GM19238 (cell line): ENCODE data around the gene SLC15A3.

Experiments used
- DNase-seq: peaks from one replicate; pipeline ENCODE4 v3.0.0; 2011; ENCODE audit warnings: low spot score; ENCODE audit not compliant: insufficient read length

SLC15A3 gene

DNA sequence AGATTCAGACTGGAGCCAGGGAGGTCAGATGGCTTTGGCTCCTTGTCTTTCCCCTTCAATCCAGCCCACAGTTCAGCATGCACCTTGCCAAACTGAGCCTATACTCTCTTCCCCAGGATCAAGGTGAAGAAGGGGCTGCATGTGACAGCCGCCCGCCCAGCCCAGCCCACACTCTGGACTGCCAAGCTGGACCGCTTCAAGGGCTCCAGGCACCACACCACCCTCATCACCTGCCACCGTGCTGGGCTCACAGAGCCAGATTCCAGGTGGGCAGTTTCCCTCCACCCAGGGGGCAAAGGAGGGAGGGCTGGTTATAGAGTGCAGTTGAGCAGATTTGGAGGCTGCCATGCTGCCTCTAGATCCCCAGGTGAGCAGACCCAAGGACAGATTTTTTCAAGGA, 21.6 kb downstream of the SLC15A3 start:
- DNase-seq = no peak

GRCh38 chr11:60929764-60930163, 22.2 kb downstream of the SLC15A3 start:
- no peak for DNase-seq

- DNase-seq = no peak
Observed at GRCh38 chr11:60928563-60929001, 23.4 kb downstream of the SLC15A3 start.

DNA sequence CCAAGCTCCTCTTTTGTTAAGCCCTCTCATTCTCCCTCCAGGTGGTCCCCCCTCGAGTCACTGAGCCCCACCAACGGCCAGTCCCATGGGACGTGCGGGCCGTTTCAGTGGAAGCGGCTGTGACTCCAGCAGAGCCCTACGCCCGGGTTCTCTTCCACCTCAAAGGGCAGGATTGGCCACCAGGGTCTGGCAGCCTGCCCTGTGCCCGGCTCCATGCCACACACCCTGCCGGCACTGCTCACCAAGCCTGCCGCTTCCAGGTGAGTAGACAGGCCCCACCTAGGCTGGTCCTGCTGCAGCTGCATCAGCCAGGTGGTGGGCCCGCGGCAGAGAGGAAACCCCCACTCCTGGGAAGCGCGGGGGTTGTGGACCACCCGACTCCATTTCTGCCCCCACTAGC, 24.4 kb downstream of the SLC15A3 start:
- DNase-seq = no peak

DNA sequence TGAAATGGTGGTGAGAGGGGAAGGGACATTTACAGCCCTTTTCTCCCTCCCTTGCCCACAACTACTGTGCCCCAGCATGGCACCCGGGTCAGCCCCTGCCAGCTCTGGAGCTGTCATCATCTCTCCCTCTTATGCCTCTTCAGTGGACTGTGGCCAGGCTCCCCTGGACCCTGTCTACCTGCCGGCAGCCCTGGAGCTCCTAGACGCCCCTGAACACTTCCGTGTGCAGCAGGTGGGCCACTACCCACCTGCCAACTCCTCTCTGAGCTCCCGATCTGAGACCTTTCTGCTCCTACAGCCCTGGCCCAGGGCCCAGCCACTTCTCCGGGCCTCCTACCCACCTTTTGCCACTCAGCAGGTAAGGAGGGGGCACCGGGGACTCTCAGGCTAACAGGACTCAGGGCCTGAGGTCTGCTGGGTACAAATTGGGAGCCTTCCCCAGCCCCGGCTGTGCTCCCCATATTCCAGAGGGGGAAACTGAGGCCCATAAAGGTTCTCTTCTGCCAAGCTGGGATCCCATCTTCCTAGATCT, 24.8 kb downstream of the SLC15A3 start:
- no peak for DNase-seq

DNA sequence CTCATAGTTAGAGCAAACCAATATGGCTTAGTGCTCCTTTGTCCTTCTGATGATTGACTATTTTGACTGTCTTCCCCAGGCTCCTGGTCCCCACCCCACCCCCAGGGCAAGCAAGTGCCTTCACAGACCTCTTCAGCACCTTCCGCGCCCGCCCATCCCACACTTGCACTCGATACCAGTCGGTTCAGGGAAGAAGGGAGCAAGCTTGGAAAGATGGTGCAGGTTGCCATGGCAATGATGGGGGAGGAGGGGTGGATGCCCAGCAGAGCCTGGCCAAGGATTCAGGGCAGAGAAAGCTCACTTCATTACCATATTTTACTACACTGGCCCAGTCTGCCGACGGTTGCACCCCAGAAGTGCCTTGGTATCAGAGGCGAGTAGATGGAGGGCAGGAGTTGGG, 25.5 kb downstream of the SLC15A3 start:
- no peak for DNase-seq

- DNase-seq = no peak
Observed at GRCh38 chr11:60925868-60926267, 26.1 kb downstream of the SLC15A3 start.

GRCh38 chr11:60924906-60925853, 26.8 kb downstream of the SLC15A3 start:
- DNase-seq = no peak

DNA sequence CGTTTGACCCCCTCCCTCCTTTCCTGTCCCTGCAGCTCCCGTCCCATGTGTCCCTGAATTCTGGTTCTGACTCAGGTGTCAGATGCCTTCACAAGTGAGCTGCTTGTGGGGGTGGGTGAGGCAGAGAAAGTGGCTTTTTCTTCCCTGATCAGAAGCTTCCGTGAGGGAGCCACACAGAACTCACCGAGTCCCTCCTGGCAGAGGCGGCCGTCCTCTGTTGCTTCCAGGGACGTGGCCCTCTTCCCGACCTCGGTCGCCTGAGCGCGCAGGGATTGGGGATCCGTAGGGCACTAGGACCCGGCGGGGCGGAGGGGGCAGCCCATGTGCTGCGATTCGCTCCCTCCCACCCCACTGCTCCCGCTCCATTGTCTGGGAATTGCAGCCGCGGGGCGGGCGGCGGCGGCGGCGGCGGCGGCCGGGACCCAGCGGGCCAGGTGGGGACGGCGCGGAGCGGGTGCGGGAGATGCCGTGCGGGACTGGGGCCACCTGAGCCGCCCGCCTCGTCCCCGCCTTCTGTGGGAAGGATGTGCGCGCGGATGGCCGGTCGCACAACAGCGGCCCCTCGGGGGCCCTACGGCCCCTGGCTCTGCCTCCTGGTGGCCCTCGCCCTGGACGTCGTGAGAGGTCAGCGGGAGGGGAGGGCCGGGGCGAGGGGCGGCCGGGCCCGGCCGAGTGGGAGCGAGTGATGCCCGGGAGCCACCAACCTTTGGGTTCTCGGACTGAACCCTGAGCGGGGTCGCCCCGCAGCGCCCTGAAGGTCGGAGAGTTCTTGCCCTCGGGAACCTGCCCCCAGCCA, 27.7 kb downstream of the SLC15A3 start, which contains the start of gene TMEM132A:
Gene TMEM132A, plus strand, starts transcription at position 351 of the 796 bp plus-strand sequence. Its CDS starts 174 bp downstream, at position 525.
- peak; percentile 80 for DNase-seq

- no peak for DNase-seq
Observed at GRCh38 chr11:60923800-60924109, 28.2 kb downstream of the SLC15A3 start.

DNA sequence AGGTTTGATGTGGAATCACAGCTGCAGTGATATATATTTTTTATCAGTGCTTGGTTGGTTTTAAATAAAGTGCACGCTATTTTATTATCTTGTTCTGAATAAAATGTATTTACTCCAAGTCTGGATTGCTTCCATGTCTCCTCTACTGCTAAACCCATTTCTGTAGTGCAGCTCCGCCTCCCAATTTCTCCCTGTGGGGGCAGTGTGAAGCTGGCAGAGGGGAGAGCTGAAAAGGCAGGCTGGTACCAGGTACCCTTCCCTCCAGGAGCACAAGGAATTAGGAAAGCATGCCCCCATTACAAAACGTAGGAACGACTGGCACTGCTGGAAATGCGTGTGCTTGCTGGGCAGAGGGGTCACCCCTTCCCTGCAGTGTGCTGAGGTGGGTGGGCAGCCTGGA, 28.6 kb downstream of the SLC15A3 start:
- DNase-seq = no peak

DNA sequence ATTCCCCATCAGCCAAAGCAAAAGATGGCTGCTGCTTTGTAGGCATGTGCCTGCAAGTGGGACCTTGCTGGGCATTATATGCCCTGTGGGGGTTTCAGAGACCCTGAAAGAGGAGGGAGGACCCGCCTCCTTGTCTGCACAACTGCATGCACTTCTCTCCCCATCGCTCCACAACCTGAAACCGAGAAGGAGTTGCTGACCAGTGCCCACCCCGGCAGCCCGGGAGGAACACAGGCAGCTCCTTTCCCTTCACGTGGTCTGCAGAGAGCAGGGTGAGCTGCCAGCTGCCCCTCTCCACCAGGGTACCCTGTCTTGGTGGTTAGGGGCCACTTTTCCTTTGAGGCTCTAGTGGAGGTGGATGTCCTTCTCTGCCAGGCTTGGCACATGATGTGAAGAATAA, 29.1 kb downstream of the SLC15A3 start:
- DNase-seq = no peak

DNA sequence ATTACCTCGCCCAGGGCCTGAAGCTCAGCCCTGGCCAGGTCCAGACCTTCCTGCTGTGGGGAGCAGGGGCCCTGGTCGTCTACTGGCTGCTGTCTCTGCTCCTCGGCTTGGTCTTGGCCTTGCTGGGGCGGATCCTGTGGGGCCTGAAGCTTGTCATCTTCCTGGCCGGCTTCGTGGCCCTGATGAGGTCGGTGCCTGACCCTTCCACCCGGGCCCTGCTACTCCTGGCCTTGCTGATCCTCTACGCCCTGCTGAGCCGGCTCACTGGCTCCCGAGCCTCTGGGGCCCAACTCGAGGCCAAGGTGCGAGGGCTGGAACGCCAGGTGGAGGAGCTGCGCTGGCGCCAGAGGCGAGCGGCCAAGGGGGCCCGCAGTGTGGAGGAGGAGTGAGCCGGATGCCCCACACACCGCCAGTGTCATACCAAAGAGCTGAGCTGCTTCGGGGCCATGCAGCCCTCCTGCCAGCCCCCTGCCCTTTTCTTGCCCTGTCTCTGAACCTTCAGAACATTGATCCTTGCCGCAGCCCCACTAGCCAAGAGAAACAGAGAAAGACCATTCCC, 30.1 kb downstream of the SLC15A3 start:
- DNase-seq = no peak

DNA sequence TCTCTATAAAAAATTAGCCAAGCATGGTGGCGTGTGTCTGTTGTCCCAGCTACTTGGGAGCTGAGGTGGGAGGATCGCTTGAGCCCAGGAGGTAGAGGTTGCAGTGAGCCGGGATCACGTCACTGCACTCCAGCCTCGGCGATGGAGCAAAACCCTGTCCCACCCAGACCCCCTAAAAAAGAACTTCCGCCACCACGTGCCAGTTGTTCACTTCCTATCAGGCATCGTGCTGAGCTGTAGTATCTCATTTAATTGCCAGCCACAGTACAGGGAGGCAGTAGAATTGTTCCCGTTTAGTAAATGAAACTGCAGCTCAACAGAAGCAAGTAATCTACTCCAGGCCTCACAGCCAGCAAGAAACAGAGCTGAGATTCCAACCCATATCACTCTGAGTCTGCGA, 30.7 kb downstream of the SLC15A3 start:
- DNase-seq = no peak

DNA sequence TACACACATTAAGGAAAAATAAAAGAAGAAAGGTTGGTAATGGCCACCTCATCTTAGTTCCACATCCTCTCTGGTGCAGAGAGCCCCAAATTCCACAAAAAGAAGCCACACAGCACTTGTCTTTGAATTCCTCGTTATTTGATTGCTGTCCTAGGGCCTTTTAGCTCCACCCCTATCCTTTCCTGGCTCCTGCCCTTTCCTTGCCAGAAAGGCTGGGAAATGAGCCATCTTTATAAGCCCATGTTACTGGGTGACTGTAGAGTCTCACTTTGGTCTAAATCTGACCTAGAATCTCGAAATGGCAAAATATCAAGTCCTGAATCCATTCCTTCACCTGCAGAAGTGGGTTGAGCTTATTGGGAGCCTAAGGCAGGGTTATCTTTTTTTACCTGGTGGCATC, 32.0 kb downstream of the SLC15A3 start:
- DNase-seq = no peak

DNA sequence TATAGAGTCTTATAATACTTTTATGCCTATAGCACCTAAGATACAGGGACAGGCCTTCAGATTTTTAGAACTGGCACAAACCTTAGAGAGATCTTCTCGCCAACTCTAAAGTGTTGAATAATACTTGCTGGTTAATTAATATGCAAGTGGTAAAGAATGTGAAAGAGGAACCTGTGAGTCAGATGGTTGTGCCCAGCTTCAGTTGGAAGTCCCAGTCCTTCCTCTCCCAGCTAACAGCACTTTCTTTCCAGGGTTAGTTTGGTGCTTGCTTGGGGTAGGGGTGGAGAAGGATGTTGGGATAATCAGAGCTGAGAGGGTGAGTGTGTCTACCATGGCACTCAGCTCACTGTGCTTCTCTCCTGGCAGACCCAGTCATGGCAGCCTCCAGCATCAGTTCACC, 32.7 kb downstream of the SLC15A3 start:
- no peak for DNase-seq

DNA sequence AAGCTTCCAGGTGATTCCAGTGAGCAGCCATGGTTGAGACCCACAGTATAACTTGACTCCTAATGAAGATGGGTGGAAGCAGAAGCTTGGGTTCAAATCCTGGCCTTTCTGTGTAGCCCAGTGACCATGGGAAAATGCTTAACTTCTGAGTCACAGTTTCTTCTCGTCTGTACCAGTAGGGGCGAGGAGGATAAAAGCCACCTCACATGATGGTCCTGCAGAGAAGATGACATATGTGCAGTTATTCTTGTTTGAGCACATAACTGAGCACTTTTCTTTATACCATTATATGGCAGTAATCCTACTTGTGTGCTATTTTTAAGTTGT, 33.1 kb downstream of the SLC15A3 start:
- DNase-seq = no peak

GRCh38 chr11:60918251-60918938, 33.6 kb downstream of the SLC15A3 start:
- no peak for DNase-seq

GRCh38 chr11:60917267-60917666, 34.7 kb downstream of the SLC15A3 start:
- DNase-seq = no peak

- no peak for DNase-seq
Observed at GRCh38 chr11:60916669-60917206, 35.2 kb downstream of the SLC15A3 start.

DNA sequence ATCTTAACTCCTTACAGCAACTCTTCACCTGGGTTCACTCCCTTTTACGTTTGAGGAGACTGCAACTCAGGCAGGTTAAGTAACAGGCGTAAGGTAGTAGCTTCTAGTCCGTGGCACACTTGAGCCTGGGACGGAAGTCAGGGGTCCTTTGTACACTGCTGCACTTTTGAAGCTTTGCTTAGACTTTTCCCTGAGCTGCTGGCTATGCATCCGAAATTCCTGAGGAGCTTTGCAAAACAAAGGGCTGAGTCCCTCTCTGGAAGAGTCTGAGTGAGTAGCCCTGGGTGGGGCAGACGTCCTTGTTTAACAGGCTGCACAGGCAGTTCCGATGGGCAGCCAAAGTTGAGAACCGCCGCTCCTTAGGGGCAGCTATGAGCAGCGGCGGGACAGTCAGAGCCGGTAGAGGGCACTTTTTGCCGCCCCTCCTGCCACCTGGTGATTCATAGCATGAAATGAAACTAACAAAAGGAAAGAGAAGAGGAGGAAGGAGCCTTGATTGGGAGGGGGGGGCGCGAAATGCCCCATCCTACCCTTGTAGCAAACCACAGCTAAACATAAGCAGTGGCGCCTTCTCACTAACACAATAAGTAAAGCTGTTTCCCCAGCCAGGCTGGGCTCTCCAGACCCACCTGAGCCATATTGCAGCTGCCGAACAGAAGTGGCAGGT, 36.6 kb downstream of the SLC15A3 start:
- DNase-seq = peak; percentile 79
